IPS DF 4.7 (cell line): ENCODE results near the gene SPATA20.

Experiments used
- DNase-seq: peaks from one replicate; pipeline ENCODE4 v3.0.0-alpha.2; 2013; ENCODE audit warnings: low spot score; ENCODE audit errors: extremely low read depth

SPATA20 gene

DNA sequence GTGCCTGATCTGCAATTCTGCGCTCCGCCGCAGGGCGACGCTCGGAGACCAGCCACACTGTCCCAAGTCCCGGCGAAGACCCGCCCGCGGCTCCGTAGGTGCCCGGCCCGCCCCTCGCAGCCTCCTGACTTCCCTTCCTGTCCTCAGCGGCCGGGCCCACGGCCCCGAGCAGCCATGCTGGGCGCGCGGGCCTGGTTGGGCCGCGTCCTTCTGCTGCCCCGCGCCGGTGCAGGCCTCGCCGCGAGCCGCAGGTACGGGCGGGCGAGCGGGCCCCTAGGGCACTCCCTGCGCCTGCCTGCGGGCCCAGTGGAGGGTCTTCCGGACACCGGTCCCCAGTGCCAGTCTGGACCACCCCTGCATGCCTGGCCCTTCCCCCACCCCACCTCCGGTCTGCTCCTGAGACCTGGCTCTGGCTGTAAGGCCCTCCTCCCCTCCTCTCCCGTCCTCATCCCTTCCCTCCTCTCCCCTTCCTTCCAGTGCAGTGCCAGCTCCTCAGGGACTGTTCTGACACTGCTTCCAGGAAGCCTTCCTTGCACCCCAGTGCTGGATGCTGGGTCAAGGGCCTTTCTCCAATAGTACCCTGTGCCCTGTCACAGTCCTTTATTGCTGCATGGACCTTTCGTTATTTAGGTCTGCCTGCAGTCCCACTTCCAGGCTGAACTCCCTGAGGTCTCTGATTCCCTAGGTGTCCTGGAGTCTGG lies at the start of gene SPATA20:
Gene SPATA20 (plus strand): TSS at position 140 of the 701 bp plus-strand sequence. CDS start 35 bp downstream, at position 175.
- no peak for DNase-seq

DNA sequence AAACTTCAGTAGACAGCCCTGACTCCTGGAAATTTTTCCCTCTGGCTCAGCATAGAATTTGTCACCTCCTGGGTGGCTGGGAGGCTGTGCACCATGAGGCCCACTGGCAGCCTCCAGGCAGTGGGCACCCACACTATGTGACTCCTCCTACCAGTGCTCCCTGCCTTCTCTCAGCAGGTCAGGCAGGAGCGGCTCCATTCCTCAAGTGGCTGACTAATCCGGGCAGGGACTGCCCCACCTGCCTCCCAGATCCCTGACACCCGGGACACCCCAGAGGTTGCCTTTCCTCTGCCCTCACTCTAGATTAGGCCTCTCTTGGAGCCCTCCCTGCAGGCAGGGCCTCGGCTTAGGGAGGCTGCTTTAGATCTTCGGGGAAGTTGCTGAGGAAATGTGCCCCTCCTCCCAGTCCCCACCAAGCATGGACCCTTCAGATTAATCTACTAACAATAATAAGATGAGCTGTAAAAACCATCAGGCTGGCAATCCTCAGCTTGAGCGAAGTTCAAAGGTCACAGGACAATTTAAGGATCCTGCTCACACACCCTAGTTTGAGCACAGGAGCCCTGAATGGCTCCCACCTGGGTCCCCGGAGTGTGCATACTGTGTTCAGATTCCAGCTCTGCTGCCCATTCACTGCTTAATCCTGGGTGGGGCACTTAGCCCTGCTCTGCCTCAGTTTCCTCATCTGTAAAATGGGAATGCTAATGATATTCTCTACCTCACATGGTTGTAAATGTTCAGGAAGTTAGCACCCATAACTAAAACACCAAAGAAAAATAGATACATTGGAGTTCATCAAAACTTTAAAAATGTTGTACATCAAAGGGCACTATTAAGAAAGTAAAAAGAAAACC lies 48.7 kb upstream of the SPATA20 start:
- no peak for DNase-seq

DNA sequence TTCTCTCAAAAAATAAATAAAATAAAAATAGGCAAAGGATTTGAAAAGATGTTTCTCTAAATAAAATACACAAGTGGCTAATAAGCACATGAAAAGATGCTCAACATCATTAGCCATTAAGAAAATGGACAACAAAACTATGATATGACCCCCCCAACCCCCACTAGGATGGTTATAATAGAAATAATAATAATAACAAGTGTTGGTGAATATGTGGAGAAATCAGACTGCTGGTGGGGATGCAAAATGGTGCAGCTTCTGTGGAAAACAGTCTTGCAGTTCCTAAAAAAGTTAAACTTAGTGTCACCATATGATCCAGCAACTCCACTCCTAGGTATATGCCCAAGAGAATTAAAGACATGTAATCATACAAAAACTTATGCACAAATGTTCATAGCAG lies 47.7 kb upstream of the SPATA20 start:
- no peak for DNase-seq

DNA sequence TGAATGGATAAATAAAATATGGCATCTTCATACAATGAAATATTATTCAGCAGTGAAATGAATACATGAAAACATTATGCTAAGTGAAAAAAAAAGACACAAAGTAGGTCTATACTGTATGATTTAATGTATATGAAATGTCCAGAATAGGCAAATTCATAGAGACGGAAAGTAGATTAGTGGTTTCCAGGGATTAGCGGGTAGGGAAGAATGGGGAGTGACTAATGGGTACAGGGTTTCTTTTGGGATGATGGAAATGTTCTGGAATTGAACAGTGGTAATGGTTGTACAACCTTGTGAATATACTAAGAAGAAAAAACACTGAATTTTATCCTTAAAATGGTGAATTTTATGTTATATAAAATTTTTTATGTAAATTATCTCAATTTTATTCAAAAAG lies 47.3 kb upstream of the SPATA20 start:
- DNase-seq, result no peak

- DNase-seq, result no peak
These were observed 45.9 kb upstream of the SPATA20 start for GRCh38 chr17:50501054-50501453.

DNA sequence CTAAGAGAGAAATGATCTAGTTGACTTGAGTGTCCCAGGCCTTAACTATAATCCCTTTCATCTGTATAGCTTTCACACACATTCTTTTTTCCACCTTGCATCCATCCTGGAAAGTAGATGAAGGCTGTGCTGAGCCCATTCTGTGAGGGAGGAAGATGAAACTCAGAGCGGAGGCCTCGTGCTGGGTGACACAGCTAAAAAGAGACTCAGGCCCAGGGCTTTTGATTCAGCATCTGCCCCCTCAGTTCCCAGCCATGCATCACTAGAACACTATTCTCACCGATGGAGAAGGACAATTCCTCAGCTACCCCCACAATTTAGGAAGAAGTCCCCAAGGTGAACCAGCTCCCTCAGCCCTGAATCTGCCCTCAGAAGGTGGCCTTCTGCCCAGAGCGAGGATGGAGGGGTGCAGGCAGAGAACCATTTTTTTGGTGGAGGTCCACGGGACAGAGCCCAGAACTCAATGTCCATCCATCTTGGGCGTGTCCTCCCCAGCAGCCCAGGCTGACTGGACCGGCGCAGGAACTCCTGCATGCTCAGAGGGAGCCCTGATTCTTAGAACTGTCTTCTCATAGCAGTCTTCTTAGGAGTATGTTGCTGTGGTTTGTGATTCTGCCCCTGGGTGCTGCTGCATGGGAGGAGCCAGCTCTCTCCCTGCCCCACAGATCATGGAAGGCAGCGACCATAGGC lies 44.5 kb upstream of the SPATA20 start:
- no peak for DNase-seq

DNA sequence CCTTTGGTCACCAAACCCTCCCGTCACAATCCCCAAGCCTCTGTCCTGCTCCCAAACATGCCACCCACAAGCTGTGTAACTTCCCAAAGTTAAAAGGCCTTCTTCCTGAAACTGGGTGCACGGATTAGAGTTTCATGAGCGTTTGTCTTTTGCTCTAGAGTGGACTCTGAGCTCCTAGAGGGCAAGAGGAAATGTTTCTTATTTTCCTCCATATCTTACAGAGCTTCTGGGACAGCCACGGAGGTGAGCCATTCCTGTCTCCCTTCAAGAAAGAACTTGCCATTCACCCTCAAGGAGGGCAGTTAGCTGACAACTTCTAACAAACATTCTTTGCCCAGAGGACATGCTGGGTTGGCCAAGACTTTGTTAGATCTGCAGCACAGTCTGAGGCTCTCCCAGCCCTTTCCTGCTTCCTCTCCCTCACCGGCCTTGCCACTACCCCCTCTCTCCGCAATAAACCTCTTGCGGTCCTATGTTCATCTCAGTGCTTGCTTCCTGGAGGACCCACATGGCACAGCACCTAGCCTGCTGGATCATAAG lies 41.3 kb upstream of the SPATA20 start:
- no peak for DNase-seq

GRCh38 chr17:50506298-50506697 lies 40.7 kb upstream of the SPATA20 start:
- no peak for DNase-seq

GRCh38 chr17:50507871-50508572 lies 39.0 kb upstream of the SPATA20 start, which contains the start of gene MYCBPAP:
MYCBPAP (plus strand) TSS chr17:50508439; CDS start chr17:50508675, 236 bp downstream.
- no peak for DNase-seq

GRCh38 chr17:50508573-50509460 lies 38.2 kb upstream of the SPATA20 start:
- DNase-seq, result no peak

DNA sequence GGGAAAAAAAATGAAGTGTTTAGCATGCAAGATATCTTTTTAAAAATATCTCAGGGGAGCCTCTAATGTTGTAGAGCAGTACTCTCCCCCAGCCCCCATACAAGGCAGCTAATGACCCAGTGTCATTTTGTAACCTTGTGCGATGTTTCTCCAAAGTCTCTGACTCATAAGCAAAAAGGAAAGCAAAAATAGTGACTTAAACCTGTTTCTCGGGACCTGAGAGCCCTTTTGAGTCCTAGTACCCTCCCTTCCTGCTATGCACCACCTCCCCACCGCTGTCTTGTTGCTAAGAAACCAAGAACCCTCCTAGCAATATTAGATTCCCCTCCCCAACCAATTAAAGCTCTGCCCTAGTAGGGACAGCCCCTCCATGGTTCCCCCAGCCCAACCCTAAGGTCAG lies 35.9 kb upstream of the SPATA20 start:
- no peak for DNase-seq

GRCh38 chr17:50513495-50513894 lies 33.5 kb upstream of the SPATA20 start:
- DNase-seq, result no peak

GRCh38 chr17:50514388-50514787 lies 32.6 kb upstream of the SPATA20 start:
- no peak for DNase-seq

- DNase-seq, result no peak
These were observed 31.9 kb upstream of the SPATA20 start for GRCh38 chr17:50514936-50515702.

GRCh38 chr17:50517011-50517410 lies 30.0 kb upstream of the SPATA20 start:
- DNase-seq, result no peak

DNA sequence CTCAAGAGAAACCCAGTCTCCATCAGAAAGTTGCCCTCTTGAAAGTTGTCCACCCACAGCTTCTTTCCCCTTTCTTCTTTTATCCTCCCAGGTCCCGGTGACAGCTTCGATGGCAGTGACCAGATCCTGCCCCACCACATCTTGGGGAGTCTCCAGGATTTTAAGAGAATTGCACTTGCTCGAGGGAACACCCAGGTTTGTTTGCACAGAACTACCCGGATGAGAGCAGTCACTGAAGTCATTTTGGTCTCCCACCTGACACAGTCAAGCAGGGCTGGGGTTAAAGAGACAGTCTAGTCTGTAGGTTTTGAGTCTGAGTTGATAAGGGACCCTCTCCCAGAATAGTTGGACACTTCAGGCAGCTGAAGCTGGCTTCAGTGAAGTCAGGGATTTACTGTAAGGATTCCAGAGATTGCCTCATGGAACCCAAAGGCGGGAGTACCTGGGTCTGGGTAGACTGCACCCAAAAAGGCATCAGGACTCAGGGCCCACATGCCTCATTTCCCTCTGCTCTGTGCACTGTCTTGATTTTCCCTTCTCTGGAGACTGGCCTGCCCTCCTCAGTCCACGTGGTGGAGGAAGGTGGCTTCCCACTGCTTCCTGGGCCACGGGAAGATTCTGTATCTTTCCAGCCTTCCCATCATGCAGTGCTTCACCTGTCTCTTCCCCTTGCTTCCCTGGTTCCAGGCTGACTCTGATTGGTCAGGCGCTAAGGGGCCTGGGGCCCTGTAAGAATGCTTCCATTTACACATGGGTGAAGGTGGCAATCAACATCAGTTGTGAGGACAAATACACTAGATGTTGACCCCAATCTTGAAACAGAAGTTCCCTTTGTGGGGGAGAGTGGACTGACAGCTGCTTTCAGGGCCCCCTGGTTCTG lies 29.2 kb upstream of the SPATA20 start:
- DNase-seq, result no peak

DNA sequence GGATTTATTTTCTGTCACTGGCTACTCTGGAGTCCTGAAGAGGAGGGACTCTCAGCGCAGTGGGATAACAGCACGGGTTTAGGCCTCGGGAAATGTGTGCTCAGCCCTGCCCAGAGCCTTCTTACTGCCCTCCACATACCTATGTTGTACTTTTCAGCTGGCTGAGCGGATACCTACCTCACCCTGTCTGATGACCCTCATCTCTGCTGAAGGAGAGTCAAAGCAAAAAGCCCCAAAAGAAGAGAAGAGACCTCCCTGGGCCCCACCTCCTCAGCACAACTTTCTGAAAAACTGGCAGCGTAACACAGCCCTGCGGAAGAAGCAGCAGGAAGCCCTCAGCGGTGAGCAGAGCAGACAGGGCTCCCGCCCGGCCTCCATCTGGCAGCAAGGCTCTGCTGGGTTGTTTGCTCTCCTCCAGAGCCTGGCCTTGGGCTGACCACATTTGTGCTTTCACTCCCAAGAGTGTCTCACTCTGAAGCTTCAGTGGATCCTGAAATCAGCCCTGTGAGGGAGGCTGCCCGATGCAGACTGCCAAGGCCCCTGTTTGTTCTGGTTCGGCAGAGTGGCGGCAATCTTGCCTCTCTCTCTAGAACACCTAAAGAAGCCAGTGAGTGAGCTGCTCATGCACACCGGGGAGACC lies 28.5 kb upstream of the SPATA20 start:
- DNase-seq, result no peak
